PC-3 (cell line): ENCODE data around the gene TP63. TPM values are rescaled to one million over a fixed set of nuclear protein-coding genes. Genes with fewer than 3 reads are reported as not detected.

Experiments
- ATAC-seq: fragments of 200-7000 bp; cut with Tn5 transposase; 2 replicates; pipeline ENCODE4 v1.9.1; 2020; ENCODE audit warnings: mild to moderate bottlenecking, moderate library complexity
- BruUV-seq: library from RNA; stranded (reverse); fragments of 400-500 nt; replicated peaks from 2 replicates; lab custom pipeline; 2021; lab: Mats Ljungman, UMichigan
- CTCF ChIA-PET: fragments of 300-600 bp; sonication (Branson Sonifier 250); formaldehyde crosslinking; loops from one replicate; lab custom pipeline; 2022; ENCODE audit warnings: antibody characterized with exemption; lab: Charles Lee
- POLR2A ChIA-PET: fragments of 300-600 bp; sonication (Branson Sonifier 250); formaldehyde crosslinking; loops from one replicate; lab custom pipeline; 2022; ENCODE audit warnings: antibody characterized with exemption; ENCODE audit not compliant: unreplicated experiment; lab: Charles Lee
- DNase-seq: peaks from one replicate; pipeline ENCODE4 v3.0.0-alpha.2; 2015
- H2AFZ ChIP-seq: fragments of 300-600 bp; sonication (generic); 2 replicates; pipeline ENCODE4 v1.6.0; 2016; ENCODE audit warnings: antibody characterized with exemption, low read length
- H3F3A ChIP-seq: fragments of 300-600 bp; sonication (generic); one replicate; pipeline ENCODE4 v1.6.0; 2017; ENCODE audit warnings: antibody characterized with exemption, low read length, control low read depth, mild to moderate bottlenecking; ENCODE audit not compliant: unreplicated experiment
- H3K27ac ChIP-seq: fragments of 300-600 bp; sonication (generic); 2 replicates; pipeline ENCODE4 v1.5.1; 2016; ENCODE audit warnings: mild to moderate bottlenecking, low read length
- H3K27me3 ChIP-seq: fragments of 300-600 bp; sonication (generic); 2 replicates; pipeline ENCODE4 v1.6.1; 2016; ENCODE audit warnings: low read length, mixed read lengths
- H3K36me3 ChIP-seq: fragments of 300-600 bp; sonication (generic); 2 replicates; pipeline ENCODE4 v1.6.1; 2016; ENCODE audit warnings: low read depth, mixed run types, low read length, mixed read lengths
- H3K4me1 ChIP-seq: fragments of 300-600 bp; sonication (generic); 2 replicates; pipeline ENCODE4 v1.5.1; 2016; ENCODE audit warnings: low read length; ENCODE audit not compliant: insufficient read depth
- H3K4me2 ChIP-seq: fragments of 300-600 bp; sonication (generic); 2 replicates; pipeline ENCODE4 v1.6.0; 2016; ENCODE audit warnings: low read length
- H3K4me3 ChIP-seq: fragments of 300-600 bp; sonication (generic); 2 replicates; pipeline ENCODE4 v1.5.1; 2016; ENCODE audit warnings: mild to moderate bottlenecking, low read length, mixed read lengths
- H3K79me2 ChIP-seq: fragments of 300-600 bp; sonication (generic); 2 replicates; pipeline ENCODE4 v1.6.1; 2017; ENCODE audit warnings: low read length, mixed read lengths
- H3K9ac ChIP-seq: fragments of 300-600 bp; sonication (generic); 2 replicates; pipeline ENCODE4 v1.6.0; 2016; ENCODE audit warnings: mild to moderate bottlenecking, low read length
- H3K9me2 ChIP-seq: fragments of 300-600 bp; sonication (generic); replicated peaks from 2 replicates; pipeline ENCODE4 v1.6.1; 2016; ENCODE audit warnings: mixed run types, low read length, mixed read lengths
- H3K9me3 ChIP-seq: fragments of 300-600 bp; sonication (generic); 2 replicates; pipeline ENCODE4 v1.6.1; 2016; ENCODE audit warnings: low read length, mixed read lengths
- H4K20me1 ChIP-seq: fragments of 300-600 bp; sonication (generic); 2 replicates; pipeline ENCODE4 v1.6.1; 2016; ENCODE audit warnings: low read length, mixed read lengths
- EZH2 ChIP-seq: fragments of 300-600 bp; sonication (generic); IDR thresholded peaks from one replicate; pipeline ENCODE4 v1.6.1; 2017; ENCODE audit warnings: antibody characterized with exemption, mild to moderate bottlenecking, low read length; ENCODE audit not compliant: unreplicated experiment
- EZH2phosphoT487 ChIP-seq: fragments of 300-600 bp; sonication (generic); IDR thresholded peaks from 2 replicates; pipeline ENCODE4 v1.6.1; 2018; ENCODE audit warnings: mild to moderate bottlenecking, antibody characterized with exemption, low read length, borderline replicate concordance
- intact Hi-C: fragments of 100-400 bp; cut with micrococcal nuclease; formaldehyde crosslinking; loops from 2 replicates; pipeline ENCODE4 v1.9.0; 2023
- total RNA-seq: library from RNA; depleted of rRNA; stranded (reverse); fragments of >200 nt; gene quantifications from 2 replicates; pipeline ENCODE4 v1.2.3, GENCODE V29; 2014
- TF ChIP-seq, protein P1 (sequence below): fragments of 300-600 bp; sonication (generic); conservative IDR thresholded peaks from 2 replicates; pipeline ENCODE4 v1.5.1; 2017; ENCODE audit warnings: antibody characterized with exemption, low read depth, mild to moderate bottlenecking, low read length

TP63 gene
- total RNA-seq, 1 experiment from 2014 or later, result 0.29 TPM

DNA sequence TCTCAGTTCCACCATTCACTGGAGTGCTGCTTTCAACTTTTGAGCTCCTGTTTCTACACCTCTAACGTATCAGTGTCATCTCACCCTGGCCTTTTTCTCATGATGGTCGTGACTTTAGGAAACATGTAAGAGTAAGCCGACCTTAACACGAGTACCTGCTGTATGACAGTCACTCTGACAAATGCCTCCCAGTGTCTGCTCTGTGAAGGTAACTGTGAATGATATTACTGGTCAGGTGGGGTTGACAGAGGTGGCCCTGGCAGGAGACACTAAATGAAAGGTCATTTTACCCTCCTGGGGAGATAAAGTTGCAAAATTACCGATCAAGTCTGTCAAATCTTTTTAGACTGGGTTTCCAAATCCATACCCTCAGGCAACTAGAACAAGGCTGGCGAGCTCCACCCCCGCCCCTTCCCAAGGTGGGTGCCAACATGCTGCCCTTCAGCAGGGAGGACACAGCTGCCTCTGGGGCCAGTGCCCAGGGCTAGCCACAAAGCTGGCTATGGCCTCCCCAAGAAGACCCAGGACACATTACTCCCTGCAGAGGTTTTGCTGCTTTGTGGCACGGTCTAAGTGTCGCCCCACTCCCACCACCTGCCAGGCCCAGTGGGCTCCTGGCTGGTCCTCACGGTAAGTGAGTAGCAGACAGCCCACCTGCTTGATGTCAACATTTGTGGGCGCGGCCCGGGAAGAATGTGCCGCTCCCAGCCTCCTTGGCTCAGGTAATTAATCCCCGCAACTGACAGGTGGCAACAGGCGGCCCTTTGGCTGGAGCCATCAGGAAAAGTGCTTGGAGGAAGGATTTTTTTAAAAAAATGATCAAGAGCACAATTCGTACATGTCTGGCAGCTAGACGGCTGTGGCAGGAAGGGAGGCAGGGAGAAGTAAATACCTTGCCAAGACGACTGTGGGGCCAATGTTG lies 211.8 kb downstream of the TP63 start:
- Histone ChIP-seq H3K4me3 (no peak overlapping the region), H3K79me2 (no peaks in the 10 kb centered on the region), H3K9me3 (no peaks in the 10 kb centered on the region), H3K9ac (no peak overlapping the region), H2AFZ (no peak overlapping the region), H3K4me2 (no peak overlapping the region), H3K27me3 (no peaks in the 10 kb centered on the region), H3F3A (no peaks in the 10 kb centered on the region), H3K4me1 (peaks cover 24% of the 10 kb centered on the region), H3K36me3 (no peaks in the 10 kb centered on the region), H4K20me1 (no peaks in the 10 kb centered on the region), H3K27ac (peak overlapping the region; percentile 61; the same call in 1 of the 2 replicates), H3K9me2 (no peaks in the 10 kb centered on the region)
- CTCF ChIA-PET, result no interaction called here
- no TSS peak for BruUV-seq
- no peak for TF ChIP-seq EZH2phosphoT487
- intact Hi-C loops, result loop anchor here (5.0 kb wide), 1 partner anchor 64 kb away; no protein-coding TSS in a partner anchor
- POLR2A ChIA-PET, result no interaction called here
- ATAC-seq (no peak), DNase-seq (no peak)

DNA sequence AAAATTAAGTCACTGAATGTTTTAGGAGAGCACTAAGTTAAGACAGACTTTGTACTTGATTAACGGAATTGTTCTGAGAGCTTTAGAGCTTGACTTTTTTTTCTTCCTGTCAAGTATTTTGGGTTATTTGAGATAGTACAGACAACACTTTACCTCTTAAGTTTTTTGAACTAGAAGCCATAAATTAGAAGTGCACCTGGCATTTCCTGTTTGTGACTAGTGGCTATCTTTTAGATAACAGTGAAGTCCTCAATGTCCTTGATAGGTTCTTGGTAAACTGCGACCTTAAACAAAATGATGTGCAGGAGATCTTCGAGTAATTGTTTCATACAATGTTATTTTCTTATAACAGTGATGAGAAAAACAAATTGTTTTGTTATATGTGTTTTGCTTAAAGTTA lies 213.9 kb downstream of the TP63 start:
- intact Hi-C loops, result no loop called here
- TF ChIP-seq, protein P1, sequence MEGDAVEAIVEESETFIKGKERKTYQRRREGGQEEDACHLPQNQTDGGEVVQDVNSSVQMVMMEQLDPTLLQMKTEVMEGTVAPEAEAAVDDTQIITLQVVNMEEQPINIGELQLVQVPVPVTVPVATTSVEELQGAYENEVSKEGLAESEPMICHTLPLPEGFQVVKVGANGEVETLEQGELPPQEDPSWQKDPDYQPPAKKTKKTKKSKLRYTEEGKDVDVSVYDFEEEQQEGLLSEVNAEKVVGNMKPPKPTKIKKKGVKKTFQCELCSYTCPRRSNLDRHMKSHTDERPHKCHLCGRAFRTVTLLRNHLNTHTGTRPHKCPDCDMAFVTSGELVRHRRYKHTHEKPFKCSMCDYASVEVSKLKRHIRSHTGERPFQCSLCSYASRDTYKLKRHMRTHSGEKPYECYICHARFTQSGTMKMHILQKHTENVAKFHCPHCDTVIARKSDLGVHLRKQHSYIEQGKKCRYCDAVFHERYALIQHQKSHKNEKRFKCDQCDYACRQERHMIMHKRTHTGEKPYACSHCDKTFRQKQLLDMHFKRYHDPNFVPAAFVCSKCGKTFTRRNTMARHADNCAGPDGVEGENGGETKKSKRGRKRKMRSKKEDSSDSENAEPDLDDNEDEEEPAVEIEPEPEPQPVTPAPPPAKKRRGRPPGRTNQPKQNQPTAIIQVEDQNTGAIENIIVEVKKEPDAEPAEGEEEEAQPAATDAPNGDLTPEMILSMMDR, result no peak
- no peak for TF ChIP-seq EZH2
- TF ChIP-seq EZH2phosphoT487, result no peak
- BruUV-seq, result no TSS peak

DNA sequence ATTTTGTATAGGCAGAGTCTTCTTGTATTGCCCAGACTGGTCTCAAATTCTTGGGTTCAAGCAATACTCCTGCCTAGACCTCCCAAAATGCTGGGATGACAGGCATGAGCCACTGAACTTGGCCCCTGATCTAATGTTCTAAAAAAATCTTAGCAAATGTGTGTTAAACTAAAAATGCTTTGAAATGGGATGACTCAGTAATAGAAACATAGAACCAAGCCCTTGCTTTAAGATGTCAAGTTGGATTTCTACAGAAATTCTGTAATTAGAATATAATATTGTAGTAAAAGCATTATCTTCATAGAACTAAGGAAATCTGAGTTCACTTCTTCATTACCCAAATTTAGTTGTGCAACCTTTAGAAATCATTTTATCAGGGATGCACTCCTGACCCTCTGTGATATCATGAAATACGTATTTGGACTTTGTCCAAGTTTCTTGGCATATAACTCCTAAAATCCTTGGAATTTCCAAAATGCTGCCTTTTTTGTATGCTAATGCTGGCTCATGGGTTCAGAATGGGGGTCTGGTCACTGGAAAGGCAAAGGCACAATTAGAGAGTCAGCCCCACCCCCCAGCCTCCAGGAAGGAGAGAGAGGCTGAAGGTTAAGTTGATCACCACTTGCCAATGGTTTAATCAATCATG lies 217.3 kb downstream of the TP63 start:
- H4K20me1 ChIP-seq, result no peaks in the 10 kb centered on the region
- no peak for TF ChIP-seq EZH2phosphoT487
- TF ChIP-seq, protein P1, result no peak
- no peak for TF ChIP-seq EZH2
- no peak overlapping the region for H3K4me3 ChIP-seq
- H3K4me2 ChIP-seq, result no peak overlapping the region
- ChIA-PET CTCF (no interaction called here), POLR2A (no interaction called here)
- H3K27me3 ChIP-seq, result no peaks in the 10 kb centered on the region
- H3K4me1 ChIP-seq, result no peaks in the 10 kb centered on the region
- H3K9me3 ChIP-seq, result no peaks in the 10 kb centered on the region
- DNase-seq (no peak), ATAC-seq (no peak)
- H2AFZ ChIP-seq, result no peak overlapping the region
- H3K36me3 ChIP-seq, result no peaks in the 10 kb centered on the region
- H3K9ac ChIP-seq, result no peak overlapping the region
- intact Hi-C loops, result no loop called here
- H3K9me2 ChIP-seq, result no peaks in the 10 kb centered on the region
- BruUV-seq, result no TSS peak
- no peaks in the 10 kb centered on the region for H3F3A ChIP-seq
- H3K79me2 ChIP-seq, result no peaks in the 10 kb centered on the region
- no peak overlapping the region for H3K27ac ChIP-seq

More for the DNA sequence above, 213.9 kb downstream of the TP63 start:
- Histone ChIP-seq H2AFZ (no peak overlapping the region), H3K36me3 (no peaks in the 10 kb centered on the region), H3F3A (no peaks in the 10 kb centered on the region), H3K9ac (no peak overlapping the region), H3K27ac (no peak overlapping the region), H3K79me2 (no peaks in the 10 kb centered on the region), H3K4me2 (no peak overlapping the region), H4K20me1 (no peaks in the 10 kb centered on the region), H3K27me3 (no peaks in the 10 kb centered on the region), H3K4me1 (peaks cover 16% of the 10 kb centered on the region), H3K4me3 (no peak overlapping the region), H3K9me3 (no peaks in the 10 kb centered on the region), H3K9me2 (no peaks in the 10 kb centered on the region)
- ChIA-PET CTCF (no interaction called here), POLR2A (no interaction called here)
- DNase-seq (no peak), ATAC-seq (no peak)
